Measurements from ENCODE around the gene NDUFB10. TPM values are rescaled to one million over a fixed set of nuclear protein-coding genes. Genes with fewer than 3 reads are reported as not detected.
A peak's percentile ranks its signal among the peaks of the same experiment; 100 is the strongest.

The NDUFB10 gene
- total RNA-seq, 1 experiment from 2014 or later = 190 TPM

GRCh38 chr16:1991135-1991551, 31.8 kb downstream of the NDUFB10 start:
- Histone ChIP-seq H3K27me3 (ENCODE audit: insufficient read depth, low read depth) (no peaks in the 10 kb centered on the region), H3K4me3 (no peak overlapping the region), H3K27ac (no peak overlapping the region), H3K36me3 (ENCODE audit: low read depth) (no peaks in the 10 kb centered on the region; the same call in 1 of the 2 replicates), H3K79me2 (ENCODE audit: low read depth) (no peaks in the 10 kb centered on the region), H3K4me2 (no peak overlapping the region), H3K4me1 (replicated peaks; ENCODE audit: insufficient read depth) (peaks cover 32% of the 10 kb centered on the region), H3K9me2 (ENCODE audit: insufficient read depth) (no peaks in the 10 kb centered on the region), H2AFZ (no peak overlapping the region), H3F3A (ENCODE audit: insufficient read depth, low read depth) (peaks cover 64% of the 10 kb centered on the region), H4K20me1 (ENCODE audit: insufficient read depth) (no peaks in the 10 kb centered on the region), H3K9me3 (ENCODE audit: insufficient read depth, low read depth) (no peaks in the 10 kb centered on the region)
- intact Hi-C loops (cut with micrococcal nuclease; ENCODE audit: unreplicated experiment) = no loop called here
- ChIA-PET CTCF (no interaction called here), POLR2A (ENCODE audit: unreplicated experiment) (no interaction called here)
- TF ChIP-seq CTCF (conservative IDR thresholded peaks at IDR 0.05) = no peak
- TF ChIP-seq EZH2 (IDR thresholded peaks at IDR 0.05; ENCODE audit: low read depth) = no peak
- no peak for DNase-seq
- no TSS peak for BruUV-seq (replicated peaks)

GRCh38 chr16:1991588-1991947, 32.2 kb downstream of the NDUFB10 start:
- intact Hi-C loops (cut with micrococcal nuclease; ENCODE audit: unreplicated experiment) = no loop called here
- POLR2A ChIA-PET (ENCODE audit: unreplicated experiment) = no interaction called here
- no peaks in the 10 kb centered on the region for H3K27me3 ChIP-seq (ENCODE audit: insufficient read depth, low read depth)
- BruUV-seq (replicated peaks) = TSS peak; percentile 55
- no peak overlapping the region for H2AFZ ChIP-seq
- peaks cover 30% of the 10 kb centered on the region for H3K4me1 ChIP-seq (replicated peaks; ENCODE audit: insufficient read depth)
- H3K27ac ChIP-seq = no peak overlapping the region
- H3K9me2 ChIP-seq (ENCODE audit: insufficient read depth) = no peaks in the 10 kb centered on the region
- no peak for DNase-seq
- no peak overlapping the region for H3K4me3 ChIP-seq
- H4K20me1 ChIP-seq (ENCODE audit: insufficient read depth) = no peaks in the 10 kb centered on the region
- CTCF ChIA-PET = no interaction called here
- H3K79me2 ChIP-seq (ENCODE audit: low read depth) = no peaks in the 10 kb centered on the region
- H3F3A ChIP-seq (ENCODE audit: insufficient read depth, low read depth) = peaks cover 68% of the 10 kb centered on the region
- TF ChIP-seq CTCF (conservative IDR thresholded peaks at IDR 0.05) (no peak), EZH2 (IDR thresholded peaks at IDR 0.05; ENCODE audit: low read depth) (no peak)
- peak overlapping the region; percentile 24; the same call in 1 of the 2 replicates for H3K4me2 ChIP-seq
- H3K36me3 ChIP-seq (ENCODE audit: low read depth) = no peaks in the 10 kb centered on the region
- no peaks in the 10 kb centered on the region for H3K9me3 ChIP-seq (ENCODE audit: insufficient read depth, low read depth)

- Histone ChIP-seq H3K4me1 (replicated peaks; ENCODE audit: insufficient read depth) (peaks cover 30% of the 10 kb centered on the region), H3K27me3 (ENCODE audit: insufficient read depth, low read depth) (no peaks in the 10 kb centered on the region), H3K4me2 (peak overlapping the region; percentile 24; the same call in 1 of the 2 replicates), H4K20me1 (ENCODE audit: insufficient read depth) (no peaks in the 10 kb centered on the region), H3K9me2 (ENCODE audit: insufficient read depth) (no peaks in the 10 kb centered on the region), H3K79me2 (ENCODE audit: low read depth) (no peaks in the 10 kb centered on the region), H2AFZ (no peak overlapping the region), H3F3A (ENCODE audit: insufficient read depth, low read depth) (peaks cover 71% of the 10 kb centered on the region), H3K36me3 (ENCODE audit: low read depth) (no peaks in the 10 kb centered on the region), H3K4me3 (no peak overlapping the region), H3K9me3 (ENCODE audit: insufficient read depth, low read depth) (no peaks in the 10 kb centered on the region), H3K27ac (no peak overlapping the region)
- no TSS peak for BruUV-seq (replicated peaks)
- ChIA-PET CTCF (interaction anchor here (0.6 kb wide), 1 partner anchor 30 kb away, joined by 3 read pairs; no protein-coding TSS in a partner anchor), POLR2A (ENCODE audit: unreplicated experiment) (interaction anchor here (0.6 kb wide), 3 partner anchors 43 to 94 kb away, joined by 3 to 14 read pairs (median 4); no protein-coding TSS in a partner anchor)
- no peak for TF ChIP-seq EZH2 (IDR thresholded peaks at IDR 0.05; ENCODE audit: low read depth)
- TF ChIP-seq CTCF (conservative IDR thresholded peaks at IDR 0.05) = no peak
- peak; percentile 60 to 94 for DNase-seq
- intact Hi-C loops (cut with micrococcal nuclease; ENCODE audit: unreplicated experiment) = no loop called here
These were observed 32.8 kb downstream of the NDUFB10 start for GRCh38 chr16:1991948-1992703.
